Measurements from ENCODE around the gene KCNQ1.

KCNQ1 gene

GRCh38 chr11:2881076-2881980, 436.5 kb downstream of the KCNQ1 start (continued):
- TF ChIP-seq TSHZ2 (CRISPR knock-in tag; IDR thresholded peaks at IDR 0.05): no peak
- no peak for TF ChIP-seq ARNTL (CRISPR knock-in tag; IDR thresholded peaks at IDR 0.05; ENCODE audit: borderline replicate concordance, low read depth)
- no peak for TF ChIP-seq RARB (CRISPR knock-in tag; IDR thresholded peaks at IDR 0.05)
- TF ChIP-seq SNAI2 (CRISPR knock-in tag; IDR thresholded peaks at IDR 0.05): no peak
- TF ChIP-seq GLIS3 (CRISPR knock-in tag; IDR thresholded peaks at IDR 0.05): no peak
- TF ChIP-seq CSRNP3 (CRISPR knock-in tag; IDR thresholded peaks at IDR 0.05): no peak

DNA sequence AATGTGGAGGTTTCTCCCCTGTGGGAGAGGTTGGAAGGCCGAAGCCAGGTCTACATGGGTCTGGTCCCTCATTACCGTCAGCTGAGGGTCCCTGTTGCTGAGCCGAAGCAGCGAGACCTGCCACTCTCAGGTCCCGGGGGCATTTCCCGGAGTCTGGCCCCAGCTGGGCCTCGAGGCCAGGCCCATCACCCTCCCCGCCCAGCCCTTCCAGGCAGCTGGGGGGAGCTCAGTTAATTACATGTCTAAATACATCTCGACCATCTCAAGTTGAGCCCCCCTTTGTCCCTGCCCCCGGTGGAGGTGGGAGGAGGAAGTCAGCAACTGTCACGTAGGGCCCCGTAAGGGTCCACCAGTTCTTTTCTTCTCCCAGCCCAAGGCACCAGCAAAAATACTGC, 437.2 kb downstream of the KCNQ1 start:
- TF ChIP-seq ZFP30 (CRISPR knock-in tag; IDR thresholded peaks at IDR 0.05) (no peak), ZNF8 (CRISPR knock-in tag; IDR thresholded peaks at IDR 0.05) (no peak), CSRNP3 (CRISPR knock-in tag; IDR thresholded peaks at IDR 0.05) (no peak), ZFP3 (CRISPR knock-in tag; IDR thresholded peaks at IDR 0.05) (no peak), PATZ1 (CRISPR knock-in tag; IDR thresholded peaks at IDR 0.05; ENCODE audit: borderline replicate concordance) (no peak), BACH2 (CRISPR knock-in tag; IDR thresholded peaks at IDR 0.05; ENCODE audit: borderline replicate concordance) (no peak), OSR1 (CRISPR knock-in tag; IDR thresholded peaks at IDR 0.05) (no peak), CREB5 (CRISPR knock-in tag; IDR thresholded peaks at IDR 0.05; ENCODE audit: low read depth) (no peak), TSHZ2 (CRISPR knock-in tag; IDR thresholded peaks at IDR 0.05) (no peak), ISL1 (CRISPR knock-in tag; IDR thresholded peaks at IDR 0.05) (no peak), ARNTL (CRISPR knock-in tag; IDR thresholded peaks at IDR 0.05; ENCODE audit: borderline replicate concordance, low read depth) (no peak), TCF4 (CRISPR knock-in tag; IDR thresholded peaks at IDR 0.05; ENCODE audit: borderline replicate concordance) (no peak), SNAI2 (CRISPR knock-in tag; IDR thresholded peaks at IDR 0.05) (no peak), ESRRG (CRISPR knock-in tag; IDR thresholded peaks at IDR 0.05) (no peak), TOX (CRISPR knock-in tag; IDR thresholded peaks at IDR 0.05; ENCODE audit: borderline replicate concordance) (no peak), PPARA (CRISPR knock-in tag; IDR thresholded peaks at IDR 0.05; ENCODE audit: borderline replicate concordance) (no peak), CSDC2 (CRISPR knock-in tag; IDR thresholded peaks at IDR 0.05) (no peak), RARB (CRISPR knock-in tag; IDR thresholded peaks at IDR 0.05) (no peak)
- ATAC-seq: no peak

All from SK-N-SH treated with all-trans-retinoic acid at 6 μM for 48 hours (cell line).